Astrocyte (in vitro differentiated cells and primary cell): ENCODE data around the gene VSTM4. TPM values are rescaled to one million over a fixed set of nuclear protein-coding genes. Genes with fewer than 3 reads are reported as not detected.

ENCODE experiments used
- DNase-seq: peaks from one replicate; pipeline ENCODE4 v3.0.0-alpha.2; 2010; ENCODE audit warnings: low read depth
- FAIRE-seq: peaks from 2 replicates; lab custom pipeline; 2011; peaks lifted over from hg19 to GRCh38; lab: Jason Lieb, UNC
- H2AFZ ChIP-seq: 2 replicates; pipeline ENCODE4 v1.6.0; 2012; ENCODE audit warnings: low read depth, low read length, inconsistent platforms
- H3K27ac ChIP-seq: 2 replicates; pipeline ENCODE4 v1.5.1; 2011; ENCODE audit warnings: low read depth, low read length, inconsistent platforms
- H3K27me3 ChIP-seq: 2 replicates; pipeline ENCODE4 v1.6.0; 2011; ENCODE audit warnings: low read length, inconsistent platforms; ENCODE audit not compliant: insufficient read depth
- H3K36me3 ChIP-seq: 2 replicates; pipeline ENCODE4 v1.5.1; 2011; ENCODE audit warnings: low read length, inconsistent platforms; ENCODE audit not compliant: insufficient read depth
- H3K4me1 ChIP-seq: 2 replicates; pipeline ENCODE4 v1.5.1; 2011; ENCODE audit warnings: low read length, inconsistent platforms; ENCODE audit not compliant: insufficient read depth
- H3K4me2 ChIP-seq: 2 replicates; pipeline ENCODE4 v1.6.0; 2012; ENCODE audit warnings: low read length, inconsistent platforms
- H3K4me3 ChIP-seq: 2 replicates; pipeline ENCODE4 v1.5.1; 2011; ENCODE audit warnings: low read depth, mild to moderate bottlenecking, low read length, inconsistent platforms; ENCODE audit not compliant: insufficient read depth
- H3K79me2 ChIP-seq: 2 replicates; pipeline ENCODE4 v1.6.0; 2012; ENCODE audit warnings: mild to moderate bottlenecking, low read length, inconsistent platforms; ENCODE audit not compliant: insufficient read depth
- H3K9ac ChIP-seq: 2 replicates; pipeline ENCODE4 v1.6.0; 2012; ENCODE audit warnings: mild to moderate bottlenecking, low read length, inconsistent platforms
- H3K9me3 ChIP-seq: 2 replicates; pipeline ENCODE4 v1.5.1; 2012; ENCODE audit warnings: low read depth, mild to moderate bottlenecking, low read length, inconsistent platforms; ENCODE audit not compliant: insufficient read depth
- H4K20me1 ChIP-seq: 2 replicates; pipeline ENCODE4 v1.6.0; 2012; ENCODE audit warnings: low read length, inconsistent platforms; ENCODE audit not compliant: insufficient read depth
- H3K27ac Mint-ChIP-seq: one replicate; pipeline ENCODE4 v1.8.0; 2021; ENCODE audit warnings: mild to moderate bottlenecking, mixed read lengths; ENCODE audit not compliant: unreplicated experiment
- H3K27me3 Mint-ChIP-seq: one replicate; pipeline ENCODE4 v1.8.0; 2021; ENCODE audit warnings: low read depth, mixed read lengths; ENCODE audit not compliant: unreplicated experiment
- H3K36me3 Mint-ChIP-seq: one replicate; pipeline ENCODE4 v1.8.0; 2021; ENCODE audit warnings: low read depth, mixed read lengths; ENCODE audit not compliant: unreplicated experiment
- H3K4me1 Mint-ChIP-seq: one replicate; pipeline ENCODE4 v1.8.0; 2021; ENCODE audit warnings: low read depth, mixed read lengths; ENCODE audit not compliant: unreplicated experiment
- H3K4me3 Mint-ChIP-seq: one replicate; pipeline ENCODE4 v1.8.0; 2021; ENCODE audit warnings: mild to moderate bottlenecking, moderate library complexity, mixed read lengths; ENCODE audit not compliant: unreplicated experiment
- H3K9me3 Mint-ChIP-seq: one replicate; pipeline ENCODE4 v1.8.0; 2021; ENCODE audit warnings: mild to moderate bottlenecking, mixed read lengths; ENCODE audit not compliant: unreplicated experiment
- EZH2 ChIP-seq: IDR thresholded peaks from 2 replicates; pipeline ENCODE4 v1.6.1; 2012; ENCODE audit warnings: mild to moderate bottlenecking, low read length, inconsistent platforms; ENCODE audit not compliant: insufficient read depth
- total RNA-seq: library from RNA; stranded (reverse); gene quantifications from 2 replicates; pipeline ENCODE4 v1.2.1, GENCODE V29; 2021
- TF ChIP-seq, protein P1 (sequence below): IDR thresholded peaks from 2 replicates; pipeline ENCODE4 v1.5.1; 2011; ENCODE audit warnings: low read depth, mild to moderate bottlenecking, inconsistent platforms, low read length, moderate library complexity; ENCODE audit not compliant: insufficient read depth

Gene VSTM4
- total RNA-seq, 1 donor from 2014 or later = 1.1 TPM

- H3K9ac ChIP-seq = no peak overlapping the region
- Mint-ChIP-seq H3K36me3 (no peaks in the 10 kb centered on the region), H3K27me3 (peaks cover 21% of the 10 kb centered on the region), H3K27ac (no peak overlapping the region), H3K4me1 (peaks cover 3% of the 10 kb centered on the region), H3K9me3 (peaks cover 6% of the 10 kb centered on the region), H3K4me3 (no peak overlapping the region)
- no peak overlapping the region for H3K4me3 ChIP-seq
- FAIRE-seq = no peak
- H3K36me3 ChIP-seq = no peaks in the 10 kb centered on the region
- TF ChIP-seq EZH2 = no peak
- TF ChIP-seq, protein P1, sequence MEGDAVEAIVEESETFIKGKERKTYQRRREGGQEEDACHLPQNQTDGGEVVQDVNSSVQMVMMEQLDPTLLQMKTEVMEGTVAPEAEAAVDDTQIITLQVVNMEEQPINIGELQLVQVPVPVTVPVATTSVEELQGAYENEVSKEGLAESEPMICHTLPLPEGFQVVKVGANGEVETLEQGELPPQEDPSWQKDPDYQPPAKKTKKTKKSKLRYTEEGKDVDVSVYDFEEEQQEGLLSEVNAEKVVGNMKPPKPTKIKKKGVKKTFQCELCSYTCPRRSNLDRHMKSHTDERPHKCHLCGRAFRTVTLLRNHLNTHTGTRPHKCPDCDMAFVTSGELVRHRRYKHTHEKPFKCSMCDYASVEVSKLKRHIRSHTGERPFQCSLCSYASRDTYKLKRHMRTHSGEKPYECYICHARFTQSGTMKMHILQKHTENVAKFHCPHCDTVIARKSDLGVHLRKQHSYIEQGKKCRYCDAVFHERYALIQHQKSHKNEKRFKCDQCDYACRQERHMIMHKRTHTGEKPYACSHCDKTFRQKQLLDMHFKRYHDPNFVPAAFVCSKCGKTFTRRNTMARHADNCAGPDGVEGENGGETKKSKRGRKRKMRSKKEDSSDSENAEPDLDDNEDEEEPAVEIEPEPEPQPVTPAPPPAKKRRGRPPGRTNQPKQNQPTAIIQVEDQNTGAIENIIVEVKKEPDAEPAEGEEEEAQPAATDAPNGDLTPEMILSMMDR = no peak
- H3K4me1 ChIP-seq = no peaks in the 10 kb centered on the region
- H3K27me3 ChIP-seq = no peaks in the 10 kb centered on the region
- H3K4me2 ChIP-seq = no peak overlapping the region
- no peaks in the 10 kb centered on the region for H3K9me3 ChIP-seq
- H3K79me2 ChIP-seq = no peaks in the 10 kb centered on the region
- no peak overlapping the region for H3K27ac ChIP-seq
- H4K20me1 ChIP-seq = no peaks in the 10 kb centered on the region
- DNase-seq = no peak
- no peak overlapping the region for H2AFZ ChIP-seq
These were observed 32.6 kb downstream of the VSTM4 start for GRCh38 chr10:49082766-49083165.

GRCh38 chr10:49081547-49082275, 33.6 kb downstream of the VSTM4 start:
- DNase-seq (no peak), FAIRE-seq (no peak)
- H3K27me3 Mint-ChIP-seq = peaks cover 21% of the 10 kb centered on the region
- peaks cover 12% of the 10 kb centered on the region for H3K4me1 Mint-ChIP-seq
- no peak overlapping the region for H2AFZ ChIP-seq
- H3K9ac ChIP-seq = no peak overlapping the region
- peaks cover under 1% of the 10 kb centered on the region for H3K9me3 Mint-ChIP-seq
- H3K9me3 ChIP-seq = no peaks in the 10 kb centered on the region
- TF ChIP-seq EZH2 = no peak
- TF ChIP-seq, protein P1 = no peak
- H3K4me3 Mint-ChIP-seq = peak overlapping the region; percentile 34
- H3K27me3 ChIP-seq = no peaks in the 10 kb centered on the region
- no peaks in the 10 kb centered on the region for H3K36me3 Mint-ChIP-seq
- no peak overlapping the region for H3K4me3 ChIP-seq
- no peaks in the 10 kb centered on the region for H3K36me3 ChIP-seq
- no peak overlapping the region for H3K27ac Mint-ChIP-seq
- H3K4me2 ChIP-seq = no peak overlapping the region
- H4K20me1 ChIP-seq = no peaks in the 10 kb centered on the region
- no peak overlapping the region for H3K27ac ChIP-seq
- no peaks in the 10 kb centered on the region for H3K79me2 ChIP-seq
- H3K4me1 ChIP-seq = no peaks in the 10 kb centered on the region

DNA sequence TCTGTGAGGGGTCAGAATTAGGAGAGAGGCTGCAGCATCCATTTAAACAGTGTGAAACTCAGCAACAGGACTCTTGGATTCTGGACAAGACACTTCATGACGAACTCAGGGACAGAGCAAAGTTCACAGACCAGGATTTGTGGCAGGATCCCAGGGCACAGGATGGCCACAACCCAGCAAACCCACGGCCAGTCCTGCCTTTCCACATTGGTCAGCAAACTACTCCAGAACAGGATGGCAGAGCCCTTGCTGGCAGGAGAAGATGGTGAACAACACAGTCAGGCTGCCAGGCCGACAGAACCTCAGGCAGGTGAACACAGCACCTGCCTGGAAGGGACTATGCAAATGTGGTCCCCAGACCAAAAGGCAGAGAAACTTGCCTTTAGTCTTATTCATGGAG, 34.4 kb downstream of the VSTM4 start:
- H3K9me3 ChIP-seq = no peaks in the 10 kb centered on the region
- FAIRE-seq (no peak), DNase-seq (no peak)
- no peaks in the 10 kb centered on the region for H4K20me1 ChIP-seq
- TF ChIP-seq EZH2 = no peak
- TF ChIP-seq, protein P1 = no peak
- H3K4me3 ChIP-seq = no peak overlapping the region
- H3K9ac ChIP-seq = no peak overlapping the region
- H3K27me3 ChIP-seq = no peaks in the 10 kb centered on the region
- H3K4me2 ChIP-seq = no peak overlapping the region
- H3K79me2 ChIP-seq = no peaks in the 10 kb centered on the region
- H3K9me3 Mint-ChIP-seq = no peaks in the 10 kb centered on the region
- H3K27ac Mint-ChIP-seq = no peak overlapping the region
- peaks cover 23% of the 10 kb centered on the region for H3K27me3 Mint-ChIP-seq
- peaks cover 16% of the 10 kb centered on the region for H3K4me1 Mint-ChIP-seq
- H3K36me3 Mint-ChIP-seq = no peaks in the 10 kb centered on the region
- H3K27ac ChIP-seq = no peak overlapping the region
- no peak overlapping the region for H3K4me3 Mint-ChIP-seq
- H3K36me3 ChIP-seq = no peaks in the 10 kb centered on the region
- no peak overlapping the region for H2AFZ ChIP-seq
- H3K4me1 ChIP-seq = no peaks in the 10 kb centered on the region
